WTC11 (cell line): ENCODE results near the gene AFAP1L2.

Experiments used
- ATF1 ChIP-seq: sonication (generic); formaldehyde crosslinking; IDR thresholded peaks from 2 replicates; pipeline ENCODE4 v1.8.1; 2023; ENCODE audit warnings: mild to moderate bottlenecking, moderate library complexity, missing genetic modification reagents
- CREB1 ChIP-seq: sonication (generic); formaldehyde crosslinking; IDR thresholded peaks from 2 replicates; pipeline ENCODE4 v1.8.0; 2023; ENCODE audit warnings: mild to moderate bottlenecking, missing genetic modification reagents
- ESRRA ChIP-seq: sonication (generic); formaldehyde crosslinking; IDR thresholded peaks from 2 replicates; pipeline ENCODE4 v1.8.1; 2022; ENCODE audit warnings: mild to moderate bottlenecking, missing genetic modification reagents, borderline replicate concordance
- NFYB ChIP-seq: sonication (generic); formaldehyde crosslinking; conservative IDR thresholded peaks from 2 replicates; pipeline ENCODE4 v1.8.0; 2022; ENCODE audit warnings: low read depth, missing genetic modification reagents
- TF ChIP-seq, protein P1 (sequence below): fragments of 250-450 bp; sonication (Bioruptor Pico); IDR thresholded peaks from 2 replicates; pipeline ENCODE4 v1.9.0; 2021; ENCODE audit warnings: mild to moderate bottlenecking, borderline replicate concordance
- TF ChIP-seq, protein P2 (sequence below): fragments of 200-600 bp; IDR thresholded peaks from 2 replicates; pipeline ENCODE4 v1.8.0; 2022; ENCODE audit warnings: antibody characterized with exemption
- TF ChIP-seq, protein P3 (sequence below): sonication (generic); formaldehyde crosslinking; IDR thresholded peaks from 2 replicates; pipeline ENCODE4 v1.8.1; 2022; ENCODE audit warnings: mild to moderate bottlenecking, missing genetic modification reagents, moderate library complexity, borderline replicate concordance

DNA sequence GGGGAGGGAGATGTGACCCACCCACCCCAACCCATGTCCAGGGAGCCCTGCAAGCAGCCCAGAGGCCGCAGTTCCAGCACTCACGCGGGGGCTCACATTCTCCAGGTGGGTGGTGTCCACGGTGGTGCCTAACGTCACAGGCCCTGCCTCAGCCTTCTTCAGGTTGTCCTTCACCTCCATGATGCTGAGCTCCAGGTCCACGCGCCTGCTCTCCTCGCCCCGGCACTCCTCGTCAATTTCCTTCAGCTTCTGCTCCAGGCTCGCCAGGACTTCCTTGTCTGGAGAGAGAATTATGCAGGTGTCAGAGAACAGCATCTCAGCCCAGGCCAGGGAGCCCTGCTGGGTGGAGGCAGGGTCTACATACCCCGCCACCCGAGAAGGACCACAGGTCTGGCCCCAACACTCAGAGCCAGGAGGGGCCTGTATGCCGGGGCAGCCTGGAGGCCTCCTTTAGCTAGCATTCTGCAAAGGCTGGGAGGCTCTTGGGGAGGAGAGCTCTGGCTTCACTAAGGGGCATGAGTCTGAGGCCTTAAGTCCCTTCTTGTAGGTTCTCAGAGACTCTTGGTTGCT is 107.1 kb downstream of the AFAP1L2 start:
- TF ChIP-seq, protein P1, sequence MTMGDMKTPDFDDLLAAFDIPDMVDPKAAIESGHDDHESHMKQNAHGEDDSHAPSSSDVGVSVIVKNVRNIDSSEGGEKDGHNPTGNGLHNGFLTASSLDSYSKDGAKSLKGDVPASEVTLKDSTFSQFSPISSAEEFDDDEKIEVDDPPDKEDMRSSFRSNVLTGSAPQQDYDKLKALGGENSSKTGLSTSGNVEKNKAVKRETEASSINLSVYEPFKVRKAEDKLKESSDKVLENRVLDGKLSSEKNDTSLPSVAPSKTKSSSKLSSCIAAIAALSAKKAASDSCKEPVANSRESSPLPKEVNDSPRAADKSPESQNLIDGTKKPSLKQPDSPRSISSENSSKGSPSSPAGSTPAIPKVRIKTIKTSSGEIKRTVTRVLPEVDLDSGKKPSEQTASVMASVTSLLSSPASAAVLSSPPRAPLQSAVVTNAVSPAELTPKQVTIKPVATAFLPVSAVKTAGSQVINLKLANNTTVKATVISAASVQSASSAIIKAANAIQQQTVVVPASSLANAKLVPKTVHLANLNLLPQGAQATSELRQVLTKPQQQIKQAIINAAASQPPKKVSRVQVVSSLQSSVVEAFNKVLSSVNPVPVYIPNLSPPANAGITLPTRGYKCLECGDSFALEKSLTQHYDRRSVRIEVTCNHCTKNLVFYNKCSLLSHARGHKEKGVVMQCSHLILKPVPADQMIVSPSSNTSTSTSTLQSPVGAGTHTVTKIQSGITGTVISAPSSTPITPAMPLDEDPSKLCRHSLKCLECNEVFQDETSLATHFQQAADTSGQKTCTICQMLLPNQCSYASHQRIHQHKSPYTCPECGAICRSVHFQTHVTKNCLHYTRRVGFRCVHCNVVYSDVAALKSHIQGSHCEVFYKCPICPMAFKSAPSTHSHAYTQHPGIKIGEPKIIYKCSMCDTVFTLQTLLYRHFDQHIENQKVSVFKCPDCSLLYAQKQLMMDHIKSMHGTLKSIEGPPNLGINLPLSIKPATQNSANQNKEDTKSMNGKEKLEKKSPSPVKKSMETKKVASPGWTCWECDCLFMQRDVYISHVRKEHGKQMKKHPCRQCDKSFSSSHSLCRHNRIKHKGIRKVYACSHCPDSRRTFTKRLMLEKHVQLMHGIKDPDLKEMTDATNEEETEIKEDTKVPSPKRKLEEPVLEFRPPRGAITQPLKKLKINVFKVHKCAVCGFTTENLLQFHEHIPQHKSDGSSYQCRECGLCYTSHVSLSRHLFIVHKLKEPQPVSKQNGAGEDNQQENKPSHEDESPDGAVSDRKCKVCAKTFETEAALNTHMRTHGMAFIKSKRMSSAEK (CRISPR knock-in tag), result no peak
- no peak for TF ChIP-seq ESRRA
- TF ChIP-seq, protein P2, sequence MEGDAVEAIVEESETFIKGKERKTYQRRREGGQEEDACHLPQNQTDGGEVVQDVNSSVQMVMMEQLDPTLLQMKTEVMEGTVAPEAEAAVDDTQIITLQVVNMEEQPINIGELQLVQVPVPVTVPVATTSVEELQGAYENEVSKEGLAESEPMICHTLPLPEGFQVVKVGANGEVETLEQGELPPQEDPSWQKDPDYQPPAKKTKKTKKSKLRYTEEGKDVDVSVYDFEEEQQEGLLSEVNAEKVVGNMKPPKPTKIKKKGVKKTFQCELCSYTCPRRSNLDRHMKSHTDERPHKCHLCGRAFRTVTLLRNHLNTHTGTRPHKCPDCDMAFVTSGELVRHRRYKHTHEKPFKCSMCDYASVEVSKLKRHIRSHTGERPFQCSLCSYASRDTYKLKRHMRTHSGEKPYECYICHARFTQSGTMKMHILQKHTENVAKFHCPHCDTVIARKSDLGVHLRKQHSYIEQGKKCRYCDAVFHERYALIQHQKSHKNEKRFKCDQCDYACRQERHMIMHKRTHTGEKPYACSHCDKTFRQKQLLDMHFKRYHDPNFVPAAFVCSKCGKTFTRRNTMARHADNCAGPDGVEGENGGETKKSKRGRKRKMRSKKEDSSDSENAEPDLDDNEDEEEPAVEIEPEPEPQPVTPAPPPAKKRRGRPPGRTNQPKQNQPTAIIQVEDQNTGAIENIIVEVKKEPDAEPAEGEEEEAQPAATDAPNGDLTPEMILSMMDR, result no peak
- no peak for TF ChIP-seq CREB1 (CRISPR knock-in tag)
- no peak for TF ChIP-seq NFYB (CRISPR knock-in tag)
- TF ChIP-seq, protein P3, sequence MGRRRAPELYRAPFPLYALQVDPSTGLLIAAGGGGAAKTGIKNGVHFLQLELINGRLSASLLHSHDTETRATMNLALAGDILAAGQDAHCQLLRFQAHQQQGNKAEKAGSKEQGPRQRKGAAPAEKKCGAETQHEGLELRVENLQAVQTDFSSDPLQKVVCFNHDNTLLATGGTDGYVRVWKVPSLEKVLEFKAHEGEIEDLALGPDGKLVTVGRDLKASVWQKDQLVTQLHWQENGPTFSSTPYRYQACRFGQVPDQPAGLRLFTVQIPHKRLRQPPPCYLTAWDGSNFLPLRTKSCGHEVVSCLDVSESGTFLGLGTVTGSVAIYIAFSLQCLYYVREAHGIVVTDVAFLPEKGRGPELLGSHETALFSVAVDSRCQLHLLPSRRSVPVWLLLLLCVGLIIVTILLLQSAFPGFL, result no peak
- no peak for TF ChIP-seq ATF1 (CRISPR knock-in tag)
